ENCODE measurements around the gene YIPF3.

- TF ChIP-seq REST (IDR thresholded peaks at IDR 0.05; ENCODE audit: insufficient read depth in 1 of 2, low read depth in 2 of 2, low read length in 2 of 2): no peak
- TF ChIP-seq SIN3A (IDR thresholded peaks at IDR 0.05; ENCODE audit: borderline replicate concordance, insufficient read depth, low read length): no peak
- no peak for TF ChIP-seq POLR2AphosphoS5 (IDR thresholded peaks at IDR 0.05; ENCODE audit: low read depth, low read length)
- TF ChIP-seq TAF1 (IDR thresholded peaks at IDR 0.05; ENCODE audit: borderline replicate concordance, insufficient read depth, low read length): no peak
- TF ChIP-seq FOXP2 (optimal IDR thresholded peaks at IDR 0.05; ENCODE audit: borderline replicate concordance, extremely low read depth, extremely low read length, insufficient read depth): no peak
These were observed 7.8 kb upstream of the YIPF3 start for GRCh38 chr6:43524483-43524961.

Measured in PFSK-1 (cell line).